OCI-LY1 (cell line): ENCODE data around the gene WDR89.

Experiments
- H2AFZ ChIP-seq: fragments of 200-600 bp; sonication (generic), shearing (Covaris generic); 2 replicates; pipeline ENCODE4 v1.6.0; 2014; ENCODE audit warnings: antibody characterized with exemption, mild to moderate bottlenecking, low read length
- H3F3A ChIP-seq: fragments of 200-600 bp; sonication (generic), shearing (Covaris generic); 2 replicates; pipeline ENCODE4 v1.6.0; 2014; ENCODE audit warnings: mild to moderate bottlenecking, antibody characterized with exemption, low read length, moderate library complexity; ENCODE audit not compliant: insufficient read depth
- H3K27ac ChIP-seq: fragments of 200-600 bp; sonication (generic); 2 replicates; pipeline ENCODE4 v1.5.1; 2014; ENCODE audit warnings: low read length, mixed run types, mild to moderate bottlenecking, low read depth; ENCODE audit not compliant: poor library complexity, severe bottlenecking
- H3K27me3 ChIP-seq: fragments of 200-600 bp; sonication (generic); 2 replicates; pipeline ENCODE4 v1.6.0; 2014; ENCODE audit warnings: antibody characterized with exemption, mild to moderate bottlenecking, low read length, moderate library complexity; ENCODE audit not compliant: insufficient read depth
- H3K36me3 ChIP-seq: fragments of 200-600 bp; sonication (generic); 2 replicates; pipeline ENCODE4 v1.6.1; 2014; ENCODE audit warnings: mild to moderate bottlenecking, antibody characterized with exemption, low read length, moderate library complexity, mixed read lengths; ENCODE audit not compliant: insufficient read depth
- H3K4me1 ChIP-seq: fragments of 200-600 bp; sonication (generic); 2 replicates; pipeline ENCODE4 v1.5.1; 2014; ENCODE audit warnings: mild to moderate bottlenecking, low read length, moderate library complexity; ENCODE audit not compliant: insufficient read depth, severe bottlenecking
- H3K4me2 ChIP-seq: fragments of 200-600 bp; sonication (generic), shearing (Covaris generic); 2 replicates; pipeline ENCODE4 v1.6.1; 2014; ENCODE audit warnings: low read length
- H3K4me3 ChIP-seq: fragments of 200-600 bp; sonication (generic); 2 replicates; pipeline ENCODE4 v1.5.1; 2014; ENCODE audit warnings: low read length, low read depth, mild to moderate bottlenecking, mixed read lengths; ENCODE audit not compliant: poor library complexity, severe bottlenecking
- H3K79me2 ChIP-seq: fragments of 200-600 bp; shearing (Covaris generic); 2 replicates; pipeline ENCODE4 v1.6.1; 2016; ENCODE audit warnings: mixed run types, low read length, mixed read lengths; ENCODE audit not compliant: insufficient read depth
- H3K9ac ChIP-seq: fragments of 200-600 bp; sonication (generic), shearing (Covaris generic); 2 replicates; pipeline ENCODE4 v1.6.1; 2014; ENCODE audit warnings: mild to moderate bottlenecking, low read length, mixed read lengths
- H3K9me2 ChIP-seq: fragments of 200-600 bp; sonication (generic), shearing (Covaris generic); 2 replicates; pipeline ENCODE4 v1.6.1; 2014; ENCODE audit warnings: low read depth, mild to moderate bottlenecking, low read length, mixed read lengths
- H3K9me3 ChIP-seq: fragments of 200-600 bp; shearing (Covaris generic); 2 replicates; pipeline ENCODE4 v1.6.1; 2014; ENCODE audit warnings: low read length, mixed read lengths
- H4K20me1 ChIP-seq: fragments of 200-600 bp; sonication (generic), shearing (Covaris generic); 2 replicates; pipeline ENCODE4 v1.6.0; 2016; ENCODE audit warnings: mild to moderate bottlenecking, low read length; ENCODE audit not compliant: insufficient read depth
- CTCF ChIP-seq: fragments of 200-600 bp; sonication (generic), shearing (Covaris generic); IDR thresholded peaks from 2 replicates; pipeline ENCODE4 v1.5.1; 2017; ENCODE audit warnings: mild to moderate bottlenecking, antibody characterized with exemption, low read length, moderate library complexity, mixed read lengths
- EZH2 ChIP-seq: fragments of 200-600 bp; sonication (generic), shearing (Covaris generic); IDR thresholded peaks from 2 replicates; pipeline ENCODE4 v1.8.0; 2017; ENCODE audit warnings: borderline replicate concordance, mixed run types, mild to moderate bottlenecking, antibody characterized with exemption, low read length, moderate library complexity, mixed read lengths

Gene WDR89

GRCh38 chr14:63677891-63678379, 36.3 kb upstream of the WDR89 start:
- H3K4me2 ChIP-seq = no peak overlapping the region
- no peak overlapping the region for H3K9ac ChIP-seq
- H3K27me3 ChIP-seq = no peaks in the 10 kb centered on the region
- no peaks in the 10 kb centered on the region for H3K9me2 ChIP-seq
- H3K36me3 ChIP-seq = peaks cover 42% of the 10 kb centered on the region
- H3K9me3 ChIP-seq = no peaks in the 10 kb centered on the region
- no peaks in the 10 kb centered on the region for H3K4me1 ChIP-seq
- no peaks in the 10 kb centered on the region for H3K79me2 ChIP-seq
- H2AFZ ChIP-seq = no peak overlapping the region
- no peaks in the 10 kb centered on the region for H3F3A ChIP-seq
- no peak overlapping the region for H3K27ac ChIP-seq
- no peak overlapping the region for H3K4me3 ChIP-seq
- TF ChIP-seq EZH2 (no peak), CTCF (no peak)
- no peaks in the 10 kb centered on the region for H4K20me1 ChIP-seq

DNA sequence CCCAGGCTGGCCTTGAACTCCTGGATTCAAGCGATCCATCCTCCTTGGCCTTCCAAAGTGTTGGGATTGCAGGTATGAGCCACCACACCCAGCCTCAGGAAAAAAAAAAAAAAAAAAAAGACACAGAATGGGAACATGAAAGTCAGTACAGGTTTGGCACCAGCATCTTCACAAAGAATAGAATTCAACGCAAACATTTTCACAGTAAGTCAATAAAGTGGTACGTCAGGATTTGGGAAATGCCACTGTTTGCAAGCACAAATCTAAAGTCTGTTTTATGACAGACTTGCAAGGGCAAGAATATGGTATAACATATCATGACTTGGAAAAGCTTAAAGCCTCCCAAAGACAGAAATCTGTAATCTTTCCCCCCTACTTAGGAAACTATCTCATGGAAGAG, 34.9 kb upstream of the WDR89 start:
- no peak overlapping the region for H3K9ac ChIP-seq
- no peak overlapping the region for H3K27ac ChIP-seq
- no peaks in the 10 kb centered on the region for H3F3A ChIP-seq
- H3K9me2 ChIP-seq = no peaks in the 10 kb centered on the region
- no peak overlapping the region for H3K4me3 ChIP-seq
- no peak for TF ChIP-seq CTCF
- no peak for TF ChIP-seq EZH2
- no peak overlapping the region for H3K4me2 ChIP-seq
- no peaks in the 10 kb centered on the region for H3K27me3 ChIP-seq
- no peak overlapping the region for H2AFZ ChIP-seq
- H3K36me3 ChIP-seq = peaks cover 31% of the 10 kb centered on the region
- no peaks in the 10 kb centered on the region for H3K4me1 ChIP-seq
- no peaks in the 10 kb centered on the region for H4K20me1 ChIP-seq
- no peaks in the 10 kb centered on the region for H3K9me3 ChIP-seq
- no peaks in the 10 kb centered on the region for H3K79me2 ChIP-seq

- Histone ChIP-seq H3K79me2 (no peaks in the 10 kb centered on the region), H3K36me3 (peaks cover 18% of the 10 kb centered on the region), H3K9me2 (no peaks in the 10 kb centered on the region), H3K9me3 (no peaks in the 10 kb centered on the region), H3K27me3 (no peaks in the 10 kb centered on the region), H3K9ac (no peak overlapping the region), H3K4me2 (no peak overlapping the region), H3K4me1 (no peaks in the 10 kb centered on the region), H3K4me3 (no peak overlapping the region), H3F3A (no peaks in the 10 kb centered on the region), H4K20me1 (no peaks in the 10 kb centered on the region), H3K27ac (no peak overlapping the region), H2AFZ (no peak overlapping the region)
- TF ChIP-seq EZH2 (no peak), CTCF (no peak)
These were observed 32.3 kb upstream of the WDR89 start for GRCh38 chr14:63673886-63674497.
